NCI-H1930 (cell line): Measurements from ENCODE around the gene TXNL4A.

Experiments used
- DNase-seq, 2 experiments: peaks; one replicate each; lab custom pipeline; 2025; lab: John Stamatoyannopoulos, UW

The TXNL4A gene

DNA sequence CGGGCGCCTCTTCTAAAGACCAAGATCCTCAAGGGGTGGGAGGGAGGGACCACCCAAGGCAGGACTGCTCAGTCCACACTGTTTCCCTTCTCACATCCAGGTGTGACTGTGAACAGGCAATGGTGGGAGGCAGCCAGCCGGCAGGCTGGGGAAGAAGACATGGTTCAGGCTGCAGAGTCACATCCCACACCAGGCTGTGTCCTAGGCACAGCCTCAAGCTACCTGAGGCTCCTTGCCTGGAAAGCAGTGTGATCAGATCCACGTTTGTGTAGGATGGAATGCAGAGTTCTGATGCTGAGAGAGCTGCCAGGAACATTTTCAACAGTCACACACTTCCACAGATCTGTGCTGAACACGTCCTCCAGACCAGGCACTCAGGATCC, 53.3 kb downstream of the TXNL4A start:
- no peak for DNase-seq

GRCh38 chr18:79934311-79935097, 53.9 kb downstream of the TXNL4A start:
- DNase-seq: no peak

DNA sequence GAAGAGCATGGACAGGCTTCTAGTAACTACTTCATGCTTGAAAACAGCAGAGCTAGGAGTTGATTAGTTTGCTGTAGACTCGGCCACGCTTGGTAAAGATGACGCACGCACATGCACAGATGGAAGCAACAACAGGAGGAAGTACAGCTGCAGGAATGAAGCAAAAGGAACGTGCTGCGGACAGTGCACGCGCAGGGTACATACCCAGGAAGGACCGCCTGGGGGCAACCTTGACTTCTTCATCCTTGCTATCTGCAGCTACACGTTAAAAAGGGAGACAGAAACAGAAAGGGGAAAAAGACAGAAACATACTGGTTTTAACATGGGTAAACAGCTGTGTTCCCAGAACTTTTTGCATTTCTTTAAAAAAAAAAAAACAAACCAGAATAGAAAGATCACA, 54.6 kb downstream of the TXNL4A start:
- no peak for DNase-seq

DNA sequence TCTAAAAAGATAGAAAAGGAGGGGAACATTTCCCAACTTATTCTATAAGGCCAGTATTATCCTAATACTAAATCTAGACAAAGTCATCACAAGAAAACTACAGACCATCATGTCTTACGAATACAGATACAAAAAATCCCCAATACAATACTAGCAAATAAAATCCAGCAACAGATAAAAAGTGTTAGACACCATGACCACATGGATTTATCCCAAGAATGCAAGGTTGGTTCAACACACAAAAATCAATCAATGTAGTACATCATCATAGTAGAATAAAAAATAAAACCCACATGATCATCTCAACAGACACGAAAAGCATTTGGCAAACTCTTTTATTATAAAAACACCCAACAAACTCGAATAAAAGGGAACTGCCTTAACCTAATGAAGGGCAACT, 55.5 kb downstream of the TXNL4A start:
- no peak for DNase-seq

DNA sequence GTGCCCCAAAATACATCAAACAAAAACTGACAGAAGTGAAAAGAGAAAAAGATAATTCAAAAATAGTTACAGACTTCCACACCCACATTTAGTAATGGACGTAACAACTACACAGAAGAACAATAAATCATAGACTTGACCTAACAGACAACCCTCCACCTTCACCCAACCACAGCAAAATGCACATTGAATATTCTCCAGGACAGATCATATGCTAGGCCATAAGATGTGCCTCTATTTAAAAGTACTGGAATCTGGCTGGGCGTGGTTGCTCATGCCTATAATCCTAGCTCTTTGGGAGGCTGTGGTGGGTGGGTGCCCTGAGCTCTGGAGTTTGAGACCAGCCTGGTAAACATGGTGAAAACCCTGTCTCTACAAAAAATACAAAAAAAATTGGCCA, 56.9 kb downstream of the TXNL4A start:
- no peak for DNase-seq

DNA sequence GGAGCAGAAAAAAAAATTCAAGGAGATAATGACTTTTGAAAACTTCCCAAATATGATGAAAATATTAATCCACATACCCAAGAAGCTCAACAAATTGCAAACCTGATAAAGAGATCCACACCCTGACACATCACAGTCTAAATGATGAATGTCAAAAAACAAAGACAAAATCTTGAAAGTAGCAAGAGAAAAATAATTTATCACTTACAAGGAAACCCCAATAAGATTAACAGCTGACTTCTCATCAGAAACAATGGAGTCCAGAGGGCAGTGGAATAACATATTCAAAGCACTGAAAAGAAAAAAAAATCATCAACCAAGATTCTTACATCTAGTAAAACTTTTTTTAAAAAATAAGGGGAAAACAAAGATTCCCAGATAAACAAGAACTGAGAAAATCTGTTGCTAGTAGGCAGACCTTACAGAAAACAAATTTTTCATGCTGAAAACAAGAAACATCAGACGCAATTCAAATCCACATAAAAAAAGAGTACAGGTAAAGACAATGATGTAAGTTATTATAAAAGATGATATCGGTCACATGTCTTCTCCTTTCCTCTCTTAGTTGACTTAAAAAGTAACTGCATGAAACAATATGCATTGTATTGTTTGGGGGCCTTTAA, 58.2 kb downstream of the TXNL4A start:
- DNase-seq: no peak

DNA sequence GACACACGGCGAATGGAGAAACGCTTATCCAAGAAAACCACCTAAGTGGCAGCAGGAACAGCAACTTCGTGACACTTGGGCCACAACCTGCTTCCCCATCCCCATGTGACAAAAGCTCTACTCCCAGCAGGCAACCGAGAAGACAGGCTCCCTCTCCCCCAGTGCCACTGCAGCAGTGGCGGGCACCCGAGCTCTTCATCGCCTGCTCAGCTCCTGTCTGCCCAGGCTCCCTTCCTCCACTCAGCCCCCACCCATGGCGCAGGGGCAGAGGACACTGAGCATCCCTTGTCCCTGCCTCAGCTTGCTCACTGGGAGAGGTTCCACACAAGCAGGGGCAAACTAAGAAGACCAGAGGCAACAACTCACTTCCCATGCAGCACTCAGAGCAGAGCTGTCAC, 59.8 kb downstream of the TXNL4A start:
- DNase-seq: no peak

GRCh38 chr18:79927607-79928562, 60.5 kb downstream of the TXNL4A start:
- no peak for DNase-seq

DNA sequence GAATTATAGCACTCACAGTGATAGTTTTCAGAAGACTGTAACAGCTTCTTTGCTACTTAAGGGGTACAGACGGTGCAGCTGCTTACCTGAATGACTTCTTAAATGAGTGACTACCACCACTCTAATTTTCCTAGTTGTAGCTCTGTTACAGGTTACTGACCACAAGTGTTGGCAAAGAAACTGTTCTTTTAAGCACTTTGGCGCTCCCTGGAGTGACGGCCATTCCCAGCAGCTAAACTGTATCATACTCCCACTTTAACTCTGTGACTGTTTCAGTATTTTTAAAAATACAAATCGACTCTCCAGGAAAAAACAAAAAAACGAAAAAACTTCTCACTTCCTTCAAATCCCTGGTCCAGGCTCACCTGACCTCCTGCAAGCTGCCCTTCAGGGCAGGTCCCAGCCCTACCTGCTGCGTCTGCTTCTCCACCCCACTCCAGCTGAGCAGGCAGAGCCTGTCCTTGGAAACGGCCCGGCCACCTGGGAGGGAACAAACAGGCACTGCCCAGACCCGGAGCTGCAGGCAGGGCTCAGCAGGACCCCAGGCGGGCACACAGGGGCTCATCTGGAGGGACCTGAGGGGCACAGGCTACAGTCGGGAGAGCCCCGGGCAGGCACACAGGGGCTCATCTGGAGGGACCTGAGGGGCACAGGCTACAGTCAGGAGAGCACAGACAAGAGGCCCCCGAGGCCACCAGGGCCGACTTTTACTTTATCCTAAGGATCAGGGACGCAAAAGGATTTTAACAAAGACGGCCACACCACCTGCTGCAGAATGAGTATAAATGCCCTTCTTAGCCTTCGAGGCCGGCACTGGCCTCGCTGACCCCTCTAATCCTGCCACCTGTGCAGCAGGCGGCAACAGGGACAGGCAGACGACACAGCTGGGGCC, 61.4 kb downstream of the TXNL4A start:
- no peak for DNase-seq

DNA sequence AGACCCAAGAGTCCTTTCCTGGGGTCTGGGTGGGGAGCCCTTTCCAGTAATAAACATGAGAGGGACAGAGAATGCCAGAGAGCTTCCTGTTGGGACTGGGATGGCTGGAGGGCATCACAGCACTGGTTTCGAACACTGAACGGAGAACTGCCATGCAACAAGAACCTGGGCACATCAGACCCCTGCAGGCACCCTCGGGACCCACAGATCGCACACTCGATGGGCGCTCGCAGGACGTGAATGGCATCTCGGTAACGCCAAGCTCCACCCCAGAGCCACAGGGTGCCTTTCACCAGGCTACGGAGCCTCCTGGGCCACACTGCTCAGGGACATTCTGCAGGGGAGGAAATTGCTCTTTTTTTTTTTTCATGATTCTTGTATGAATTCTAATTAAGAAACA, 62.1 kb downstream of the TXNL4A start:
- no peak for DNase-seq

DNA sequence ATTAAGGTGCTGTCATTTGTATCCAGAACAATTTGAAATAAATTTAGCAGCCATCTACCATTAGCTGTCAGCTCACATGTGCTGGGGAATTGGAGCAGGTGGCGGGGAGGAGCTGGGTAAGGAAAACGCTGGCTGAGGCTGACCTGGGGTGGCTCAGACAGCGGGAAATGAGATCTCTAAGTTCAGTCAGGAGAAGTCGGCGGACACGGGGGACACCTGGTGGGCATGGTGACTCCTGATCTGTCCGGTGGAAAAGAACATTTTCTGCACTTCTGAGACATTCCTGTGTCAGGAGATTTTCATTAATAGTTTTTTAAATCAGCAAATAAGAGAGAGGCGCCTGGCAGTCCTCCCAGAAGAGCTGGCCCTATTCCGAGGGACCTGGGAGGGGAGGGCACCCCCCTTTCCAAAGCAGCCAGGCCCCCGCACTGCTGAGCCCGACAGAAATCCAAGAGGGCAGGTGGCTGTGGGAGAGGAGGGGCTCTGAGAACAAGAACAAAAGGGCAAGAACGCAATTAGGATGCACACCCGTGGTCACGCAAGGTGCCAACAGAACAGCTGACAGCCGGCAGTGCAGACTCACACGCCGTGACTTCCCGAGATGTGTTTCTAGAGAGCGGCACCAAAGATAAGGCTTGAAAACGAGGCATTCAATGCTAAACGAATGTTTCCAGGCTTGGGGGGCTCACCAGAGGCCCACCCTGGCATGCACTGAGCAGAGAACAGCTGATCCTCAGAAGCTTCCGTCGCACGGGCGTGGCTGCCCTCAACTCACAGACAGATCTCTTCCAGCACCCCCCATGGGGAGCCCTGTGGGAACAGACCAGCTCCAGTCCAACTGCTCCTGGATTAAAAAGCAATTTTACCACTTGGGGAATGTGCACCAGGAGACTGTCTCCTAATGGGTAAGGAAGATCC, 63.3 kb downstream of the TXNL4A start:
- no peak for DNase-seq

DNA sequence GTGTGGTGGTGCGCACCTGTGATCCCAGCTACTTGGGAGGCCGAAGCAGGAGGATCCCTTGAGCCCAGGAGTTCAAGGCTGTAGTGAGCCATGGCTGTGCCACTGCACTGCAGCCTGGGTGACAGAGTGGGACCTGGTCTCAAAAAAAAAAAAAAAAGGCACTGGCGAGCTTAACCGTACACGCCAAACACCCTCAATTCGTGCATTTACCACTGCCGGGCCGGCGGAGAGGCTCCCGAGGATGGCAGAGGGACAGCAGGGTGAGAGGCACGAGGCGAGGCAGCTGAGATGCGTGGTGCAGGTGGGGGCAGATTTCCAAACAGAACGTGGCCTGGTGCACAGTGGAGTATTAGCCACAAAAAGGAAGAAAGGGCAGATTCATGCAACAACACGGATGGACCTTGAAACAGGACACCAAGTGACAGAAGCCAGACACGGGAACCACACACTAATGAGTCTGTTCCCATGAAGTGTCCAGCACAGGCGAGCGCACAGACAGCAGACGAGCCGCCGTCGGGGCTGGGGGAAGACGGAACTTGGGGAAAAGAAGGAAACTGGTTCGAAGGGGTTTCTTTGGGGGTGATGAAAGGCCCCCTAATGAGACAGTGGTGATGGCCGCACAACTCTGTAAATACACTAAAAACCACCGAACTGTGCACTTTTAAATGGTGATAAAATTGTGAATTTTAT, 64.3 kb downstream of the TXNL4A start:
- DNase-seq: no peak

DNA sequence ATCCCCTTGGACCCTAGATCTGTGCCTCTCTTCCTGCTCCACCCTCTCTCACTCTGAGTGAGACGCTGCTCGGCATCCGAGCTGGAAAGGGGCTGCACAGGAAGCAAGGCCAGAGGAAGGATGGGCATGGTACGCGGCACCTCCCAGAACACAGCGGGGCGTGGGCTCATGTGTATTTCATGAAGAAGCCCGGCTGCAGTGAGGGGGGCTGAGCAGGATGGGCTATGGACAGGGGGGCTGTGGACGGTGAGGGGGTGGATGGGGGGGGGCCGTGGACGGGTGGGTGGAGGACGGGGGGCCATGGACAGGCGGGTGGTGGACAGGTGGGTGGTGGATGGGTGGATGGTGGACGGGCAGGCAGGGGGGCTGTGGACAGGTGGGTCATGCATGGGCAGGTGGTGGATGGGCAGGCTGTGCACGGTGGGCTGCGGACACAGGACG, 65.4 kb downstream of the TXNL4A start:
- DNase-seq: no peak

DNA sequence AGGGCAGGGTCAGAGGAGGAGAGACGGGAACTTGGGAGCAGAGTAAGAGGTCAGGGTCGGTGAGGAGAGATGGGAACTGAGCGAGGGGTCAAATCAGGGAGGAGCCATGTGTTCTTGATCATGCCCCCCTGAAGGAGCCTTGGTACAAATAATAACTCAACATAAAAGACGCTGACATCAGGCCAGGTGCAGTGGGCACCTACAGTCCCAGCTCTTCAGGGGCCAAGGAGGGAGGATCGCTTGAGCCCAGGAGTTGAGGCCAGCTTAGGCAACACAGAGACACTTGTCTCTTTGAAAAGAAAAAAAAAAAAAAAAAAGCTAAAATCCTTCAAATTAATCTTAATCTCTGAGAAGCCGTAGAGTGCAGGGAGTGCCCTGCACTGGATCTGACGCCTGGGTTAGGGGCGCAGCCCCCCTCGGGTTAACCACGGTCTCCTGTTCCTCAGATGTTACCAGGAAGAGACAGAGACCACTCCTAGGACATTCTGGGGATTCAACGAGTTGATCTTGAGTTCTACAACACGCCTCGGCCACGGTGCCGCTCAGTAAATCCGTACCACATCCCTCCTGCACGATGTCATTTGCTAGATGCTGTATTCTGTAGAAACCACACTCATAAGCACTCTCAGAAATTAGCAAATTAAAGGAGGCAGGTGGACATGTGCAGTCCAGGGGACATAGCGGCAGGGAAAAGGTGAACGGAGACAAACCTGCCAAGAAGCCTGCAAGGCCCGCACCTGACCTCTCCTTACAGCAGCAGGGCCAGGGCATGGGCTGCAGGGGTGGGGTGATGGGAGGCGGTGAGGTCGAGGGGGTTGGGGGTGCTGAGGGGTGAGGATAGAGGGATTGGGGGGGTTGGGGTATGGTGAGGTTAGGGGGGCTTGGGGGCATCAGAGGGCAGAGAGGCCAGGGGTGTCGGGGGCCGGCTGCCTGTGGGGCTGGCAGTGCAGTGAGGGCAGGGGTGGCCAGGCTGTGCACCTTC, 66.1 kb downstream of the TXNL4A start:
- DNase-seq: no peak
